Measurements from ENCODE around the gene CPLANE1. TPM values are rescaled to one million over a fixed set of nuclear protein-coding genes. Genes with fewer than 3 reads are reported as not detected.
A peak's percentile ranks its signal among the peaks of the same experiment; 100 is the strongest.
"Not testable (repeated sequence)": the region's sequence is repeated elsewhere in the genome, so short reads cannot be mapped to it uniquely, and the experiment has no call there.

CPLANE1 gene
- 5.2 and 6.5 TPM in 2 replicates for total RNA-seq (2014; rRNA removed; shearing (Covaris generic); ENCODE audit: low replicate concordance)

GRCh38 chr5:37248970-37249814 is at the start of gene CPLANE1:
Gene CPLANE1 (minus strand): TSS chr5:37249376. CDS start chr5:37247698, 1,678 bp downstream.
- peaks cover under 1% of the 10 kb centered on the region; the same call in 1 of the 2 replicates for H3K36me3 ChIP-seq
- H3K4me3 ChIP-seq, result peak within 1 kb of the TSS; percentile 96
- H3K9me3 ChIP-seq, result no peaks in the 10 kb centered on the region
- peak; percentile 88 for DNase-seq
- no peaks in the 10 kb centered on the region for H3K27me3 ChIP-seq

- not testable (repeated sequence) for H3K9me3 ChIP-seq, H3K4me3 ChIP-seq, H3K27me3 ChIP-seq, DNase-seq
- peaks cover 59% of the 10 kb centered on the region for H3K36me3 ChIP-seq
Measured at GRCh38 chr5:37296313-37296712, 47.1 kb upstream of the CPLANE1 start.

- Histone ChIP-seq H3K36me3 (peaks cover 2% of the 10 kb centered on the region; the same call in 1 of the 2 replicates), H3K9me3 (peaks cover 7% of the 10 kb centered on the region), H3K4me3 (no peak overlapping the region), H3K27me3 (no peaks in the 10 kb centered on the region)
- DNase-seq, result peak; percentile 3
Measured at GRCh38 chr5:37283214-37283820, 34.1 kb upstream of the CPLANE1 start.

- no peaks in the 10 kb centered on the region; the same call in 1 of the 2 replicates for H3K9me3 ChIP-seq
- no peak for DNase-seq
- no peaks in the 10 kb centered on the region; the same call in 1 of the 2 replicates for H3K36me3 ChIP-seq
- H3K27me3 ChIP-seq, result no peaks in the 10 kb centered on the region
- H3K4me3 ChIP-seq, result no peak overlapping the region
Measured at GRCh38 chr5:37275511-37275910, 26.3 kb upstream of the CPLANE1 start.

GRCh38 chr5:37272511-37272910 is 23.3 kb upstream of the CPLANE1 start:
- Histone ChIP-seq H3K27me3 (no peaks in the 10 kb centered on the region), H3K4me3 (no peak overlapping the region), H3K36me3 (no peaks in the 10 kb centered on the region; the same call in 1 of the 2 replicates), H3K9me3 (no peaks in the 10 kb centered on the region; the same call in 1 of the 2 replicates)
- DNase-seq, result peak; percentile 79

- H3K9me3 ChIP-seq, result not testable (repeated sequence)
Measured at GRCh38 chr5:37268100-37268499, 18.9 kb upstream of the CPLANE1 start.

GRCh38 chr5:37255774-37256358 is 6.7 kb upstream of the CPLANE1 start:
- Histone ChIP-seq H3K27me3 (no peaks in the 10 kb centered on the region), H3K4me3 (no peak overlapping the region), H3K9me3 (peaks cover 2% of the 10 kb centered on the region; the same call in 1 of the 2 replicates)

More at GRCh38 chr5:37268100-37268499, 18.9 kb upstream of the CPLANE1 start:
- H3K36me3 ChIP-seq, H3K27me3 ChIP-seq, DNase-seq, H3K4me3 ChIP-seq: not testable (repeated sequence)

GRCh38 chr5:37254581-37254980 is 5.4 kb upstream of the CPLANE1 start:
- H3K36me3 ChIP-seq, result no peaks in the 10 kb centered on the region
- no peaks in the 10 kb centered on the region; the same call in 1 of the 2 replicates for H3K9me3 ChIP-seq
- H3K27me3 ChIP-seq, result no peaks in the 10 kb centered on the region
- no peak for DNase-seq
- no peak overlapping the region for H3K4me3 ChIP-seq

More at GRCh38 chr5:37255774-37256358, 6.7 kb upstream of the CPLANE1 start:
- H3K36me3 ChIP-seq, result no peaks in the 10 kb centered on the region
- no peak for DNase-seq

- H3K27me3 ChIP-seq, result no peaks in the 10 kb centered on the region
- no peak overlapping the region for H3K4me3 ChIP-seq
- H3K36me3 ChIP-seq, result no peaks in the 10 kb centered on the region
- no peak for DNase-seq
- H3K9me3 ChIP-seq, result no peaks in the 10 kb centered on the region
Measured at GRCh38 chr5:37251665-37252064, 2.5 kb upstream of the CPLANE1 start.

GRCh38 chr5:37249815-37250164 is 614 bp upstream of the CPLANE1 start:
- H3K4me3 ChIP-seq, result peak overlapping the region; percentile 96
- no peak for DNase-seq
- H3K9me3 ChIP-seq, result no peaks in the 10 kb centered on the region
- no peaks in the 10 kb centered on the region for H3K27me3 ChIP-seq
- no peaks in the 10 kb centered on the region for H3K36me3 ChIP-seq

- peak; percentile 5 for DNase-seq
Measured at GRCh38 chr5:37248421-37248969, 681 bp downstream of the CPLANE1 start.

GRCh38 chr5:37247496-37247895 is 1.7 kb downstream of the CPLANE1 start:
- no peak for DNase-seq
- Histone ChIP-seq H3K4me3 (no peak overlapping the region), H3K9me3 (no peaks in the 10 kb centered on the region), H3K36me3 (peaks cover 6% of the 10 kb centered on the region), H3K27me3 (no peaks in the 10 kb centered on the region)

More at GRCh38 chr5:37248421-37248969, 681 bp downstream of the CPLANE1 start:
- Histone ChIP-seq H3K27me3 (no peaks in the 10 kb centered on the region), H3K36me3 (peaks cover 4% of the 10 kb centered on the region), H3K9me3 (no peaks in the 10 kb centered on the region), H3K4me3 (peak overlapping the region; percentile 96)

- no peaks in the 10 kb centered on the region for H3K27me3 ChIP-seq
- peaks cover 9% of the 10 kb centered on the region for H3K36me3 ChIP-seq
- no peak for DNase-seq
- no peaks in the 10 kb centered on the region for H3K9me3 ChIP-seq
- no peak overlapping the region for H3K4me3 ChIP-seq
Measured at GRCh38 chr5:37247036-37247435, 2.1 kb downstream of the CPLANE1 start.

GRCh38 chr5:37234288-37234687 is 14.9 kb downstream of the CPLANE1 start:
- Histone ChIP-seq H3K36me3 (peaks cover 33% of the 10 kb centered on the region), H3K9me3 (peaks cover 6% of the 10 kb centered on the region; the same call in 1 of the 2 replicates), H3K4me3 (no peak overlapping the region), H3K27me3 (no peaks in the 10 kb centered on the region)
- no peak for DNase-seq

- H3K9me3 ChIP-seq, result no peaks in the 10 kb centered on the region
- peaks cover 43% of the 10 kb centered on the region for H3K36me3 ChIP-seq
- H3K4me3 ChIP-seq, result no peak overlapping the region
- DNase-seq, result no peak
- no peaks in the 10 kb centered on the region for H3K27me3 ChIP-seq
Measured at GRCh38 chr5:37226377-37226776, 22.8 kb downstream of the CPLANE1 start.

- no peaks in the 10 kb centered on the region for H3K9me3 ChIP-seq
- no peaks in the 10 kb centered on the region for H3K27me3 ChIP-seq
- H3K36me3 ChIP-seq, result peaks cover 40% of the 10 kb centered on the region
- no peak overlapping the region for H3K4me3 ChIP-seq
- DNase-seq, result no peak
Measured at GRCh38 chr5:37222181-37222580, 27.0 kb downstream of the CPLANE1 start.

GRCh38 chr5:37220426-37220825 is 28.8 kb downstream of the CPLANE1 start:
- H3K4me3 ChIP-seq, DNase-seq, H3K27me3 ChIP-seq, H3K9me3 ChIP-seq: not testable (repeated sequence)
- H3K36me3 ChIP-seq, result peaks cover 29% of the 10 kb centered on the region
